NCI-H526 (cell line): ENCODE measurements around the gene AGER.
"Not testable (repeated sequence)": the region's sequence is repeated elsewhere in the genome, so short reads cannot be mapped to it uniquely, and the experiment has no call there.

Experiments used
- DNase-seq, 2 experiments: peaks; one replicate each; lab custom pipeline; 2025; lab: John Stamatoyannopoulos, UW

AGER gene

GRCh38 chr6:32148289-32149091, 35.6 kb downstream of the AGER start:
- no peak for DNase-seq

- no peak for DNase-seq
Measured at GRCh38 chr6:32147401-32148132, 36.5 kb downstream of the AGER start.

DNA sequence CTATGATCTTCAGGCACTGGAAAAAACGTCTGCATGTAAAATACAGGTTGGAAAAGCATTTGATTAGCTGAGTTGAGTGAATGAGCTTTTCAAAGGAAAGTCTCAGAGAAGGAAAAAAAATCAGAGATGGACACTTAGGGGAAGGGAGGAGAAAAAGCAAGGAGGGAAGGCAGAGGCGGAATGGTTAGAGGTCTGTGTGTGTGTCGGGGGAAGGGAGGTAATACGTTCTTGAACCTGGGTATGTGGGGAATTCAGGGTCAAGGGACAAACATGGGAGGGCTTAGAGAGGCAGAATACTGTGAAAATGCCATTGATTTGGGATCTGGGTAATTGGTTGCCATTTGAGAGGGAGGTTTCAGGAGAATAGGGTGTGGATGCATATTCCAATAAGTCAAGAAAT, 37.4 kb downstream of the AGER start:
- DNase-seq, result no peak

DNA sequence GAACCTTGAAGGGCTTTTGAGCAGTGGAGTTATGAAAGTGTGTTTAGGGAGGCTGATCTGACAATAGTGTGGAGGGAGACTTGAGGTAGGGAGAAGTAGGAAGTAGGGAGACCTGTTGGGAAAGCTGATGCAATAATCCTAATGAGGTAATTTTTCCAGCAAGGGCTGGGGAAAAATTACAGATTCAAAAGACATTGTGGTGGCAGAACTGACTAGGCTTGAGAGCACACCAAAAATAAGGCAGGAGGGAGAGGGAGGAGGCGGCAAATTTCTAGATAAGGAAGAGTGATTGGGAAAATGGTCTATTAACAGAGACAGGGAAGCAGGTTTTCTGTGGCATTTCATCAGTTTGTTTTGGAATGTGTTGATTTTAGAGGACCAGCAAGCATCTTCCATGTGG, 37.8 kb downstream of the AGER start:
- no peak for DNase-seq

DNA sequence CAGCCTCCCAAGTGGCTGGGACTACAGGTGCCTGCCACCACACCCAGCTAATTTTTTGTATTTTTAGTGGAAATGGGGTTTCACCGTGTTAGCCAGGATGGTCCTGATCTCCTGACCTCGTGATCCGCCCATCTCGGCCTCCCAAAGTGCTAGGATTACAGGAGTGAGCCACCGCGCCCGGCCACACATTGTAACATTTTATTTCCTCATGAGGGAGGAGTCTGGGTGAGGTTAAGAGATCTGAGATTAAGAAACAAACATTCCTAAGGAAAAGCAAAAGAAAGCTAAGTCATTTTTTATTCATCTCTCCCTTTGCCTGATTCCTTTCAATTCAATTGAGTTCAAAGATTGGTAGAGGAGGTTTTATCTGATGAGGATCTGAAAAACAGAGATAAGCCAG, 39.8 kb downstream of the AGER start:
- not testable (repeated sequence) for DNase-seq

- DNase-seq, result no peak
Measured at GRCh38 chr6:32140420-32141046, 43.5 kb downstream of the AGER start.

DNA sequence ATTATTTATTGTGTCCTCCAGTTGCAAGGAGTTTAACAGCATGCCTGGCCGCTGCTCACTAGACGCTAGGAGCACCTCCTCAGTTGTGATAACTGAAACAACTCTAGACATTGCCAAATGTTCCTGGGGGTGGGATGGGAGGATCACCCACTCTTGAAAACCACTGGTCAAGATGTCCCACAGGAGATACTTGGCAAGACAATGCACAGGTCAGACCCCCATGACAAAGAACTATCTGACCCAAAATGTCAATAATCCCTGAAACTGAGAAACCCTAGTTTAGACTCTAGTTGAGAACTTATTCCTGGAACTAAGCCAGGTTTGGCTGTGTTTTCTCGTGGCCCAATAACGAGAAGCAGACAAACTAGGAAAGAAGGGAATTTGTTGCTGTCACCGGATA, 44.5 kb downstream of the AGER start:
- no peak for DNase-seq

DNA sequence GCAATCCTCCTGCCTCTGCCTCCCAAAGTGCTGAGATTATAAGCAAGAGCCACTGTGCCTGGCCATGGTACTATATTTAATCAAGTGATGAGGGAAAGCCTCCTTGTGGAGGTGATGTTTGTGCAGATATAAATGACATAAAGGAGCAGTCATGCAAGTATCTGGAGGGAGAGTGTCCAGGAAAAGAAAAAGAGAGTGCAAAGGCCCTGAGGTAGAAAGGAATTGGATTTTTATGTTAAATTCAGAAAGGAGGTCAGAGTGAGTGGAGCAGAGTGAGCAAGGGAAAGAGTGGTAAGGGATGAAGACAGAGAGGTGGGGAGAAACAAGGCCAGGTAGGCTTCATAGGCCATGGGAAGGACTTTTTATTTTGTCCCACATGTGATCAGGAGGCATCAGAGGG, 46.6 kb downstream of the AGER start:
- no peak for DNase-seq

DNA sequence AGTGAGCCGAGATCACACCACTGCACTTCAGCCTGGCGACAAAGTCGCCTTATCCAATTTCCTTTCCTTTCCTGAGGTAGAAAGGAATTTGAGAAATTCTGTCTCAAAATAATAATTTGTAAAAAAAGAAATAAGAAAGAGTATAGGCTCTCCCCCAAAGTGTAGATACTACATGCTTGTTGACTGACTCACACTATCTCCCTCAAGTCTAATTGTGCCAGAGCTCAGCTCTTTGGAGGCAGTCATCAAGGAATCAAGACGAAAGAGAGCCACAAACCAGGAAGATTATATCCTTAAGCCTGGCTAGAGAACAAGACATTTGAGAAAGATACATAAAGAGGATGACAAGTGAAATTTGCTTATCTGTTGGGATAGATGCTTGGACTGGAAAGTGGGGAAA, 50.3 kb downstream of the AGER start:
- DNase-seq, result no peak

- no peak for DNase-seq
Measured at GRCh38 chr6:32132110-32132509, 51.9 kb downstream of the AGER start.

DNA sequence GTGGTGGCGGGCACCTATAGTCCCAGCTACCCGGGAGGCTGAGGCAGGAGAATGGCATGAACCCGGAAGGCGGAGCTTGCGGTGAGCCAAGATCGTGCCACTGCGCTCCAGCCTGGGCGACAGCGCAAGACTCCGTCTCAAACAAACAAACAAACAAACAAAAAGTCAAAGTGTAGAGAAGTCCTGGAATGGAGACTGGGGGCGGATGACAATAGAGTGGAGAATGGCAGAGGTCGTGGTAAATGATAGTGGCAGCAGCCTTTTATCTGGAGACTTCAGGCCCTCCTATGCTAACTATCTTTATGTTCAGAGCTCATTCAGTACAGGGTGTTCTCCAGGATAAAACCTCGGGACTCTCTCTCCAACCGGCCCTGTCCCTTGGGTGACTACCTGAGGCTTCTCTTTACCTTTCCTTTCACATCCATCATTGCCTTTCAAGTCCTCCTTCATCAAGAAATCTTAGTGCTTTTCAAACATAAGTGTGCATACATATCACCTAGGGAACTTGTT, 52.6 kb downstream of the AGER start:
- no peak for DNase-seq
